HEK293T (cell line): Measurements from ENCODE around the gene DYNC1LI1.

ENCODE experiments used
- ARNT ChIP-seq: fragments of 450-650 bp; IDR thresholded peaks from 2 replicates; pipeline ENCODE4 v1.6.1; 2017; ENCODE audit warnings: mild to moderate bottlenecking
- BHLHE40 ChIP-seq: fragments of 450-650 bp; IDR thresholded peaks from 2 replicates; pipeline ENCODE4 v1.6.1; 2016; ENCODE audit warnings: mild to moderate bottlenecking, moderate library complexity, borderline replicate concordance
- ELF4 ChIP-seq: fragments of 450-650 bp; IDR thresholded peaks from 2 replicates; pipeline ENCODE4 v1.6.1; 2017; ENCODE audit warnings: antibody characterized with exemption
- FOXA1 ChIP-seq: fragments of 450-650 bp; IDR thresholded peaks from 2 replicates; pipeline ENCODE4 v1.6.1; 2016; ENCODE audit warnings: mild to moderate bottlenecking
- FOXK2 ChIP-seq: fragments of 450-650 bp; IDR thresholded peaks from 2 replicates; pipeline ENCODE4 v1.6.1; 2016; ENCODE audit warnings: mild to moderate bottlenecking
- FOXM1 ChIP-seq: fragments of 450-650 bp; IDR thresholded peaks from 2 replicates; pipeline ENCODE4 v1.6.1; 2017; ENCODE audit warnings: mild to moderate bottlenecking, borderline replicate concordance
- HDGF ChIP-seq: fragments of 450-650 bp; IDR thresholded peaks from 2 replicates; pipeline ENCODE4 v1.6.1; 2017; ENCODE audit warnings: antibody characterized with exemption, borderline replicate concordance
- LEF1 ChIP-seq: fragments of 450-650 bp; IDR thresholded peaks from 2 replicates; pipeline ENCODE4 v1.6.1; 2017; ENCODE audit warnings: mild to moderate bottlenecking, borderline replicate concordance
- PKNOX1 ChIP-seq: fragments of 450-650 bp; IDR thresholded peaks from 2 replicates; pipeline ENCODE4 v1.6.1; 2016
- SP1 ChIP-seq: fragments of 450-650 bp; IDR thresholded peaks from 2 replicates; pipeline ENCODE4 v1.6.1; 2017
- ZNF384 ChIP-seq: fragments of 450-650 bp; IDR thresholded peaks from 2 replicates; pipeline ENCODE4 v1.6.1; 2016

GRCh38 chr3:32532434-32532833 lies 38.2 kb downstream of the DYNC1LI1 start:
- no peak for TF ChIP-seq ARNT
- TF ChIP-seq SP1, result no peak
- no peak for TF ChIP-seq FOXA1
- TF ChIP-seq BHLHE40, result no peak
- no peak for TF ChIP-seq ZNF384
- TF ChIP-seq FOXM1, result no peak
- no peak for TF ChIP-seq ELF4
- no peak for TF ChIP-seq PKNOX1
- TF ChIP-seq LEF1, result no peak
- no peak for TF ChIP-seq HDGF
- TF ChIP-seq FOXK2, result no peak
